Ishikawa (cell line): ENCODE data around the gene CFTR.

Source experiments
- CEBPB ChIP-seq: IDR thresholded peaks from 2 replicates; pipeline ENCODE4 v1.6.1; 2012
- EGR1 ChIP-seq: IDR thresholded peaks from 2 replicates; pipeline ENCODE4 v1.6.1; 2012
- FOXM1 ChIP-seq: IDR thresholded peaks from 2 replicates; pipeline ENCODE4 v1.6.1; 2012; ENCODE audit warnings: low read depth, borderline replicate concordance
- MAX ChIP-seq: IDR thresholded peaks from 2 replicates; pipeline ENCODE4 v1.6.1; 2012
- NFIC ChIP-seq: IDR thresholded peaks from 2 replicates; pipeline ENCODE4 v1.6.1; 2012
- RAD21 ChIP-seq: IDR thresholded peaks from 2 replicates; pipeline ENCODE4 v1.6.1; 2012; ENCODE audit warnings: low read depth
- REST ChIP-seq: IDR thresholded peaks from 2 replicates; pipeline ENCODE4 v1.6.1; 2012; ENCODE audit warnings: low read depth, mild to moderate bottlenecking
- TEAD4 ChIP-seq: IDR thresholded peaks from 2 replicates; pipeline ENCODE4 v1.6.1; 2012
- YY1 ChIP-seq: IDR thresholded peaks from 2 replicates; pipeline ENCODE4 v1.6.1; 2012; ENCODE audit warnings: low read depth

GRCh38 chr7:117538053-117538452 lies 58.2 kb downstream of the CFTR start:
- no peak for TF ChIP-seq EGR1
- TF ChIP-seq REST = no peak
- TF ChIP-seq YY1 = no peak
- no peak for TF ChIP-seq MAX
- no peak for TF ChIP-seq CEBPB
- TF ChIP-seq TEAD4 = no peak
- no peak for TF ChIP-seq RAD21
- no peak for TF ChIP-seq FOXM1
- no peak for TF ChIP-seq NFIC
